Right cardiac atrium (tissue), 5 donors: Measurements from ENCODE around the gene NDUFS6. TPM values are rescaled to one million over a fixed set of nuclear protein-coding genes. Genes with fewer than 3 reads are reported as not detected.

Experiments
- ATAC-seq, 2 donors: fragments of 200-7000 bp; cut with Tn5 transposase; one replicate each; pipeline versions ENCODE4 v1.8.0 to v1.9.1; 2020; ENCODE audit warnings: moderate library complexity in 2 of 2, mild to moderate bottlenecking in 1 of 2
- DNase-seq, 3 donors: peaks; one replicate each; pipeline ENCODE4 v3.0.0-alpha.2; 2020
- H3K27ac ChIP-seq: one replicate; pipeline ENCODE4 v1.5.1; 2013; ENCODE audit warnings: mild to moderate bottlenecking, low read length, control low read depth, moderate library complexity
- H3K27me3 ChIP-seq: one replicate; pipeline ENCODE4 v1.6.1; 2013; ENCODE audit not compliant: control insufficient read depth, insufficient read depth
- H3K4me1 ChIP-seq: one replicate; pipeline ENCODE4 v1.6.1; 2013; ENCODE audit warnings: low read length; ENCODE audit not compliant: control insufficient read depth, insufficient read depth
- H3K4me3 ChIP-seq: one replicate; pipeline ENCODE4 v1.5.1; 2013; ENCODE audit warnings: low read length, control low read depth
- H3K9me3 ChIP-seq: one replicate; pipeline ENCODE4 v1.6.1; 2013; ENCODE audit warnings: low read length; ENCODE audit not compliant: control insufficient read depth
- WGBS: extraction: QIAGEN DNeasy Blood & Tissue Kit; methylation state at CpG from one replicate; pipeline ENCODE4 v1.1.7; 2013; 5-methylcytosine and 5-hydroxymethylcytosine counted together
- intact Hi-C, 4 donors: fragments of 100-400 bp; cut with DNase I; formaldehyde crosslinking; loops; one replicate each; pipeline versions ENCODE4 v1.11.0 to v1.14.0; 2022 to 2023
- polyA plus RNA-seq: library from polyadenylated mRNA; stranded (reverse); fragments of 200-250 nt; gene quantifications from one replicate; pipeline ENCODE4 v1.2.3, GENCODE V29; 2013
- total RNA-seq, 4 donors: library from RNA; stranded (reverse); fragmentation: NEBNext Ultra II Directional; extraction: Animal tissue kit (Norgen Biotek cat#: 25700); gene quantifications; one replicate each; pipeline ENCODE4 v1.2.1, GENCODE V29; 2021
- donor health status: healthy with polysubstance abuse.
- donor health status: DM: no; HTN: yes; CAD: no.
- donor health status: DM: no; HTN: no; CAD: no.
- donor health status: DM: no; HTN: yes; CAD: no; lungs with severe emphysema.
- donor health status: DM: yes; HTN: yes; CAD: no.

NDUFS6 gene
- total and polyA plus RNA-seq, 5 donors: 64.1 to 216 (median 82.2) TPM

- intact Hi-C loops: loop anchor here in 3 of 4 donors (10.0 kb wide), 2 partner anchors 269 to 389 kb away; no protein-coding TSS in a partner anchor
These were observed 35.9 kb upstream of the NDUFS6 start for GRCh38 chr5:1765141-1765879.

GRCh38 chr5:1765880-1766235, 35.3 kb upstream of the NDUFS6 start:
- no peak for DNase-seq
- H3K4me3 ChIP-seq: no peak overlapping the region
- 91% methylated on average over 3 of the region's 3 CpGs for WGBS
- H3K27ac ChIP-seq: no peak overlapping the region
- intact Hi-C loops: loop anchor here in 3 of 4 donors (10.0 kb wide), 2 partner anchors 269 to 389 kb away; no protein-coding TSS in a partner anchor
- H3K27me3 ChIP-seq: no peaks in the 10 kb centered on the region
- H3K9me3 ChIP-seq: no peaks in the 10 kb centered on the region
- no peaks in the 10 kb centered on the region for H3K4me1 ChIP-seq
- no peak for ATAC-seq

More at GRCh38 chr5:1765141-1765879, 35.9 kb upstream of the NDUFS6 start:
- Histone ChIP-seq H3K4me3 (no peak overlapping the region), H3K27me3 (no peaks in the 10 kb centered on the region), H3K27ac (no peak overlapping the region), H3K4me1 (no peaks in the 10 kb centered on the region), H3K9me3 (no peaks in the 10 kb centered on the region)
- WGBS: 87% methylated on average over 15 of the region's 15 CpGs
- DNase-seq: no peak
- no peak for ATAC-seq

- DNase-seq: peak in 2 of 3 donors; percentile 28 to 44
- Histone ChIP-seq H3K4me1 (no peaks in the 10 kb centered on the region), H3K27ac (no peak overlapping the region), H3K4me3 (no peak overlapping the region), H3K27me3 (no peaks in the 10 kb centered on the region), H3K9me3 (no peaks in the 10 kb centered on the region)
- intact Hi-C loops: loop anchor here in 3 of 4 donors (10.0 kb wide), 2 partner anchors 267 to 387 kb away; no protein-coding TSS in a partner anchor
- WGBS: 71% methylated on average over 16 of the region's 16 CpGs
- ATAC-seq: no peak
These were observed 33.5 kb upstream of the NDUFS6 start for GRCh38 chr5:1767524-1768282.

- no peaks in the 10 kb centered on the region for H3K4me1 ChIP-seq
- H3K27ac ChIP-seq: no peak overlapping the region
- WGBS: 89% methylated on average over 35 of the region's 35 CpGs
- intact Hi-C loops: loop anchor here in 3 of 4 donors (10.0 kb wide), 2 partner anchors 266 to 386 kb away; no protein-coding TSS in a partner anchor
- DNase-seq (peak in 2 of 3 donors; percentile 52 to 53), ATAC-seq (no peak)
- H3K27me3 ChIP-seq: no peaks in the 10 kb centered on the region
- no peak overlapping the region for H3K4me3 ChIP-seq
- H3K9me3 ChIP-seq: no peaks in the 10 kb centered on the region
These were observed 32.8 kb upstream of the NDUFS6 start for GRCh38 chr5:1768283-1769000.

- no peaks in the 10 kb centered on the region for H3K9me3 ChIP-seq
- no peak overlapping the region for H3K4me3 ChIP-seq
- no peaks in the 10 kb centered on the region for H3K27me3 ChIP-seq
- DNase-seq: peak in 2 of 3 donors; percentile 24 to 41
- ATAC-seq: no peak
- no peaks in the 10 kb centered on the region for H3K4me1 ChIP-seq
- intact Hi-C loops: loop anchor here in 3 of 4 donors (10.0 kb wide), 2 partner anchors 266 to 386 kb away; no protein-coding TSS in a partner anchor
- WGBS: 94% methylated on average over 54 of the region's 54 CpGs
- no peak overlapping the region for H3K27ac ChIP-seq
These were observed 32.1 kb upstream of the NDUFS6 start for GRCh38 chr5:1769017-1769640.

GRCh38 chr5:1769752-1770442, 31.3 kb upstream of the NDUFS6 start:
- Histone ChIP-seq H3K4me3 (no peak overlapping the region), H3K4me1 (no peaks in the 10 kb centered on the region), H3K27ac (no peak overlapping the region), H3K9me3 (no peaks in the 10 kb centered on the region), H3K27me3 (no peaks in the 10 kb centered on the region)
- intact Hi-C loops: loop anchor here in 3 of 4 donors (10.0 kb wide), 2 partner anchors 265 to 385 kb away; no protein-coding TSS in a partner anchor
- peak in 1 of 3 donors; percentile 10 for DNase-seq
- 86% methylated on average over 30 of the region's 30 CpGs for WGBS
- ATAC-seq: no peak

GRCh38 chr5:1770443-1770802, 30.8 kb upstream of the NDUFS6 start:
- no peaks in the 10 kb centered on the region for H3K9me3 ChIP-seq
- ATAC-seq (no peak), DNase-seq (no peak)
- H3K27me3 ChIP-seq: no peaks in the 10 kb centered on the region
- H3K4me3 ChIP-seq: no peak overlapping the region
- intact Hi-C loops: no loop called here
- 65% methylated on average over 6 of the region's 6 CpGs for WGBS
- H3K4me1 ChIP-seq: no peaks in the 10 kb centered on the region
- no peak overlapping the region for H3K27ac ChIP-seq

- 69% methylated on average over 20 of the region's 20 CpGs for WGBS
These were observed 29.8 kb upstream of the NDUFS6 start for GRCh38 chr5:1771149-1772065.

GRCh38 chr5:1772634-1773033, 28.6 kb upstream of the NDUFS6 start:
- Histone ChIP-seq H3K27me3 (no peaks in the 10 kb centered on the region), H3K4me3 (no peak overlapping the region), H3K27ac (no peak overlapping the region), H3K4me1 (no peaks in the 10 kb centered on the region), H3K9me3 (no peaks in the 10 kb centered on the region)
- ATAC-seq: peak in 1 of 2 donors; percentile 37
- intact Hi-C loops: no loop called here
- whole genome bisulfite sequencing: 16% methylated on average over 5 of the region's 5 CpGs
- no peak for DNase-seq

More at GRCh38 chr5:1771149-1772065, 29.8 kb upstream of the NDUFS6 start:
- Histone ChIP-seq H3K27me3 (no peaks in the 10 kb centered on the region), H3K27ac (no peak overlapping the region), H3K9me3 (no peaks in the 10 kb centered on the region), H3K4me3 (no peak overlapping the region), H3K4me1 (no peaks in the 10 kb centered on the region)
- intact Hi-C loops: no loop called here
- peak in 2 of 3 donors; percentile 22 to 29 for DNase-seq
- ATAC-seq: no peak
